HepG2 (cell line): ENCODE results near the gene SLC13A3. TPM values are rescaled to one million over a fixed set of nuclear protein-coding genes. Genes with fewer than 3 reads are reported as not detected.
A peak's percentile ranks its signal among the peaks of the same experiment; 100 is the strongest.

Experiments
- NCOA5 ChIP-seq: sonication (generic); formaldehyde crosslinking; IDR thresholded peaks from 2 replicates; pipeline ENCODE4 v1.4.0; 2020; ENCODE audit warnings: missing genetic modification reagents
- STAG1 ChIP-seq: sonication (generic); formaldehyde crosslinking; IDR thresholded peaks from 2 replicates; pipeline ENCODE4 v1.4.0; 2020; ENCODE audit warnings: missing genetic modification reagents
- TGIF2 ChIP-seq: IDR thresholded peaks from 2 replicates; pipeline ENCODE4 v1.6.1; 2016; ENCODE audit warnings: control low read depth, missing compliant biosample characterization
- ZMYM3 ChIP-seq: sonication (generic); formaldehyde crosslinking; IDR thresholded peaks from 2 replicates; pipeline ENCODE4 v1.5.1; 2020; ENCODE audit warnings: mild to moderate bottlenecking, missing genetic modification reagents
- ZNF101 ChIP-seq: sonication (generic); formaldehyde crosslinking; IDR thresholded peaks from 2 replicates; pipeline ENCODE4 v1.4.0; 2020; ENCODE audit warnings: mild to moderate bottlenecking, low read depth, missing genetic modification reagents, borderline replicate concordance
- ZNF207 ChIP-seq: fragments of 450-650 bp; IDR thresholded peaks from 2 replicates; pipeline ENCODE4 v1.6.1; 2016; ENCODE audit warnings: antibody characterized with exemption, borderline replicate concordance
- ZNF629 ChIP-seq: sonication (generic); formaldehyde crosslinking; conservative IDR thresholded peaks from 2 replicates; pipeline ENCODE4 v1.5.0; 2020; ENCODE audit warnings: missing genetic modification reagents
- ZNF720 ChIP-seq: sonication (generic); formaldehyde crosslinking; IDR thresholded peaks from 2 replicates; pipeline ENCODE4 v1.4.0; 2020; ENCODE audit warnings: missing genetic modification reagents
- polyA plus RNA-seq, 8 experiments: library from polyadenylated mRNA; depleted of rRNA in 3 of 8; stranded (reverse) in 7 of 8; unstranded in 1 of 8; fragments of >200 nt; fragmentation: Illumina TruSeq in 4 of 8; extraction: Trizol in 4 of 8; gene quantifications; 2 replicates each; pipeline versions ENCODE4 v1.2.1 to v1.2.3, GENCODE V29; 2011 to 2016; ENCODE audit warnings: low read depth in 4 of 8, missing spikeins in 1 of 8, mixed read lengths in 1 of 8; ENCODE audit not compliant: insufficient read depth in 1 of 8
- total RNA-seq, 5 experiments: library from RNA; depleted of rRNA; stranded (reverse); fragments of >200 nt; fragmentation: Illumina TruSeq; extraction: Trizol; gene quantifications; 2 replicates each; pipeline ENCODE4 v1.2.3, GENCODE V29; 2016; ENCODE audit warnings: low read depth in 1 of 5
- TF ChIP-seq, protein P1 (sequence below): sonication (generic); formaldehyde crosslinking; IDR thresholded peaks from 2 replicates; pipeline ENCODE4 v1.5.0; 2020; ENCODE audit warnings: mild to moderate bottlenecking, missing genetic modification reagents
- TF ChIP-seq, protein P2 (sequence below): sonication (generic); formaldehyde crosslinking; IDR thresholded peaks from 2 replicates; pipeline ENCODE4 v1.4.0; 2020; ENCODE audit warnings: mild to moderate bottlenecking, missing genetic modification reagents
- TF ChIP-seq, protein P3 (sequence below): sonication (generic); formaldehyde crosslinking; IDR thresholded peaks from 2 replicates; pipeline ENCODE4 v1.9.0; 2021; ENCODE audit warnings: missing genetic modification reagents, mild to moderate bottlenecking, borderline replicate concordance
- TF ChIP-seq, protein P4 (sequence below): IDR thresholded peaks from 2 replicates; pipeline ENCODE4 v1.6.1; 2016; ENCODE audit warnings: low read depth, missing genetic modification reagents, missing compliant biosample characterization

SLC13A3 gene
- total and polyA plus RNA-seq, 2 of the 13 experiments (the other 11 are each of a cell fraction or from before 2014, with no cell fraction given): 66.5 to 76.0 TPM

DNA sequence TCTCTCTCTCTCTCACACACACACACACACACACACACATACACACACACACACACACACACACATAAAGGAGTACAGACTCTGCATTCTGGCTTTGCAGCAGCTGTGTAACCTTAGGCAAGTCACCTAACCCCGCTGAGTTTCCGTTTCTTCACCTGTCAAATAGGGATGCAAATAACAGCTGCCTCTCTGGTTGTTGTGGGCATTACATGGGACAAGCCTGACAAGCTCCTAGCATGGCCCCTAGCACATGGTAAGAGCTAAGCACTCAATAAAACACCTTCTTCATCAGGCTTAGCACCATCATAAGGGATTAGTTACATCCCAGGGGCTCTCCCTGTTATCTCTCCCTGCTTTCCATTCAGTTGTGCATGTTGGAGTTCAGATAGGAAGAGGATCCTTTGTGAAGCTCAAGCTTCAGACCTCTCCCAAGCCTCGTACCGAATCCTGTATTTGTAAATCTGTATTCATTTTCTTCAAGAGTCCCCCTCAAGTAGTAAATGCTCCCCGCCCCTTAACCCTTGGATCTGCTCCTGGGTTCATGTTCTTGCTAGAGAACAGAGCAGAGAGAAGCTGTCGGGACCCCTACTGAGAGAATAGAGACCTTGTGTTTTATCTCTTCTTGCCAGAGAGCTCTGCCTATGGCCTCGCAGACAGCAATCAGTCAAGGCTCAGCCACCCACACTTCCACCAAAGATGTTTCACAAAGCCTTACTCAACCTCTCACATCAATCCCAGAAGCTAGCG is 2.2 kb downstream of the SLC13A3 start (continued):
- TF ChIP-seq, protein P1, sequence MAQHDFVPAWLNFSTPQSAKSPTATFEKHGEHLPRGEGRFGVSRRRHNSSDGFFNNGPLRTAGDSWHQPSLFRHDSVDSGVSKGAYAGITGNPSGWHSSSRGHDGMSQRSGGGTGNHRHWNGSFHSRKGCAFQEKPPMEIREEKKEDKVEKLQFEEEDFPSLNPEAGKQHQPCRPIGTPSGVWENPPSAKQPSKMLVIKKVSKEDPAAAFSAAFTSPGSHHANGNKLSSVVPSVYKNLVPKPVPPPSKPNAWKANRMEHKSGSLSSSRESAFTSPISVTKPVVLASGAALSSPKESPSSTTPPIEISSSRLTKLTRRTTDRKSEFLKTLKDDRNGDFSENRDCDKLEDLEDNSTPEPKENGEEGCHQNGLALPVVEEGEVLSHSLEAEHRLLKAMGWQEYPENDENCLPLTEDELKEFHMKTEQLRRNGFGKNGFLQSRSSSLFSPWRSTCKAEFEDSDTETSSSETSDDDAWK (CRISPR knock-in tag): no peak
- TF ChIP-seq ZMYM3 (CRISPR knock-in tag) (peak; percentile 79), STAG1 (CRISPR knock-in tag) (0 out of 2 replicates have a peak, but pooled peaks have one; percentile 23), ZNF101 (CRISPR knock-in tag) (no peak), TGIF2 (CRISPR knock-in tag) (peak; percentile 87), ZNF720 (CRISPR knock-in tag) (no peak), ZNF629 (CRISPR knock-in tag) (no peak), ZNF207 (no peak), NCOA5 (CRISPR knock-in tag) (no peak)
- TF ChIP-seq, protein P2, sequence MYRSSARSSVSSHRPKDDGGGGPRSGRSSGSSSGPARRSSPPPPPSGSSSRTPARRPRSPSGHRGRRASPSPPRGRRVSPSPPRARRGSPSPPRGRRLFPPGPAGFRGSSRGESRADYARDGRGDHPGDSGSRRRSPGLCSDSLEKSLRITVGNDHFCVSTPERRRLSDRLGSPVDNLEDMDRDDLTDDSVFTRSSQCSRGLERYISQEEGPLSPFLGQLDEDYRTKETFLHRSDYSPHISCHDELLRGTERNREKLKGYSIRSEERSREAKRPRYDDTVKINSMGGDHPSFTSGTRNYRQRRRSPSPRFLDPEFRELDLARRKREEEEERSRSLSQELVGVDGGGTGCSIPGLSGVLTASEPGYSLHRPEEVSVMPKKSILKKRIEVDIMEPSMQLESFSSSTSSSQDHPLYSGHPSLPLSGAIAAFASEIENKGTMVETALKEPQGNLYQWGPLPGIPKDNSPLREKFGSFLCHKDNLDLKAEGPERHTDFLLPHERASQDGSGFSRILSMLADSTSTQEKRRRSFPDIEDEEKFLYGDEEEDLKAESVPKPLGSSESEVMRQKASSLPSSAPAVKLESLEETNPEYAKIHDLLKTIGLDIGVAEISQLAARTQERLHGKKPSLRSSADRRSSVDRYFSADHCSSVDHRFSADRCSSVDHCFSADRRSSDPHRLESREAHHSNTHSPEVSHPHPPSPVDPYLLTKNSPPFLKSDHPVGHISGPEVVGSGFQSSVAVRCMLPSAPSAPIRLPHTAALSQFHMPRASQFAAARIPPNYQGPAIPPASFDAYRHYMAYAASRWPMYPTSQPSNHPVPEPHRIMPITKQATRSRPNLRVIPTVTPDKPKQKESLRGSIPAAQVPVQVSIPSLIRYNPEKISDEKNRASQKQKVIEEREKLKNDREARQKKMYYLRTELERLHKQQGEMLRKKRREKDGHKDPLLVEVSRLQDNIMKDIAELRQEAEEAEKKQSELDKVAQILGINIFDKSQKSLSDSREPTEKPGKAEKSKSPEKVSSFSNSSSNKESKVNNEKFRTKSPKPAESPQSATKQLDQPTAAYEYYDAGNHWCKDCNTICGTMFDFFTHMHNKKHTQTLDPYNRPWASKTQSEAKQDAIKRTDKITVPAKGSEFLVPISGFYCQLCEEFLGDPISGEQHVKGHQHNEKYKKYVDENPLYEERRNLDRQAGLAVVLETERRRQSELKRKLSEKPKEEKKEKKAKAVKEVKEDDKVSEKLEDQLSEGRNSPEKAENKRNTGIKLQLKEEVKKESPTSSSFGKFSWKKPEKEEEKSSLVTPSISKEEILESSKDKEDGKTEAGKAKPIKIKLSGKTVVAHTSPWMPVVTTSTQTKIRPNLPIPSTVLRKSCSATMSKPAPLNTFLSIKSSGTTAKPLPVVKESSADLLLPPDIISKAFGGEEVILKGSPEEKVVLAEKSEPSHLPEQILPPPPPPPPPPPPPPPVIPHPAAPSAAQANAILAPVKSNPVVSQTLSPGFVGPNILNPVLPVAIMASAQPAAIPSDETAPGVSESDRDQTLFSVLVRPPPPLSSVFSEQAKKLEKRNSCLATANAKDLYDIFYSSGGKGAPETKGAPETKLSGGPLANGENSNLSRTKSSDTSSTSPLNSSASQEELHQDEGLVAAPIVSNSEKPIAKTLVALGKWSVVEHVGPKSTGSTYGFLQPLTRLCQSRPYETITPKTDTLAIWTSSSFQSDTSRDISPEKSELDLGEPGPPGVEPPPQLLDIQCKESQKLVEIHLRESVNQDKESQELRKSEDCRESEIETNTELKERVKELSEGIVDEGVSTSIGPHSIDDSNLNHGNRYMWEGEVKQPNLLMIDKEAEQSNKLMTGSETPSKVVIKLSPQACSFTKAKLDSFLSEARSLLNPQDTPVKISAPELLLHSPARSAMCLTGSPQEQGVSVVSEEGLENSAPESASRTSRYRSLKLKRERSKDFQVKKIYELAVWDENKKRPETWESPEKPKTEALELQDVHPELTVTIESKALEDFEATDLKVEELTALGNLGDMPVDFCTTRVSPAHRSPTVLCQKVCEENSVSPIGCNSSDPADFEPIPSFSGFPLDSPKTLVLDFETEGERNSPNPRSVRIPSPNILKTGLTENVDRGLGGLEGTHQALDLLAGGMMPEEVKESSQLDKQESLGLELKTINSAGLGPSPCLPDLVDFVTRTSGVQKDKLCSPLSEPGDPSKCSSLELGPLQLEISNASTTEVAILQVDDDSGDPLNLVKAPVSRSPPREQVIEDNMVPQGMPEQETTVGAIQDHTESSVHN (CRISPR knock-in tag): no peak
- TF ChIP-seq, protein P3, sequence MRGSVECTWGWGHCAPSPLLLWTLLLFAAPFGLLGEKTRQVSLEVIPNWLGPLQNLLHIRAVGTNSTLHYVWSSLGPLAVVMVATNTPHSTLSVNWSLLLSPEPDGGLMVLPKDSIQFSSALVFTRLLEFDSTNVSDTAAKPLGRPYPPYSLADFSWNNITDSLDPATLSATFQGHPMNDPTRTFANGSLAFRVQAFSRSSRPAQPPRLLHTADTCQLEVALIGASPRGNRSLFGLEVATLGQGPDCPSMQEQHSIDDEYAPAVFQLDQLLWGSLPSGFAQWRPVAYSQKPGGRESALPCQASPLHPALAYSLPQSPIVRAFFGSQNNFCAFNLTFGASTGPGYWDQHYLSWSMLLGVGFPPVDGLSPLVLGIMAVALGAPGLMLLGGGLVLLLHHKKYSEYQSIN: no peak
- TF ChIP-seq, protein P4, sequence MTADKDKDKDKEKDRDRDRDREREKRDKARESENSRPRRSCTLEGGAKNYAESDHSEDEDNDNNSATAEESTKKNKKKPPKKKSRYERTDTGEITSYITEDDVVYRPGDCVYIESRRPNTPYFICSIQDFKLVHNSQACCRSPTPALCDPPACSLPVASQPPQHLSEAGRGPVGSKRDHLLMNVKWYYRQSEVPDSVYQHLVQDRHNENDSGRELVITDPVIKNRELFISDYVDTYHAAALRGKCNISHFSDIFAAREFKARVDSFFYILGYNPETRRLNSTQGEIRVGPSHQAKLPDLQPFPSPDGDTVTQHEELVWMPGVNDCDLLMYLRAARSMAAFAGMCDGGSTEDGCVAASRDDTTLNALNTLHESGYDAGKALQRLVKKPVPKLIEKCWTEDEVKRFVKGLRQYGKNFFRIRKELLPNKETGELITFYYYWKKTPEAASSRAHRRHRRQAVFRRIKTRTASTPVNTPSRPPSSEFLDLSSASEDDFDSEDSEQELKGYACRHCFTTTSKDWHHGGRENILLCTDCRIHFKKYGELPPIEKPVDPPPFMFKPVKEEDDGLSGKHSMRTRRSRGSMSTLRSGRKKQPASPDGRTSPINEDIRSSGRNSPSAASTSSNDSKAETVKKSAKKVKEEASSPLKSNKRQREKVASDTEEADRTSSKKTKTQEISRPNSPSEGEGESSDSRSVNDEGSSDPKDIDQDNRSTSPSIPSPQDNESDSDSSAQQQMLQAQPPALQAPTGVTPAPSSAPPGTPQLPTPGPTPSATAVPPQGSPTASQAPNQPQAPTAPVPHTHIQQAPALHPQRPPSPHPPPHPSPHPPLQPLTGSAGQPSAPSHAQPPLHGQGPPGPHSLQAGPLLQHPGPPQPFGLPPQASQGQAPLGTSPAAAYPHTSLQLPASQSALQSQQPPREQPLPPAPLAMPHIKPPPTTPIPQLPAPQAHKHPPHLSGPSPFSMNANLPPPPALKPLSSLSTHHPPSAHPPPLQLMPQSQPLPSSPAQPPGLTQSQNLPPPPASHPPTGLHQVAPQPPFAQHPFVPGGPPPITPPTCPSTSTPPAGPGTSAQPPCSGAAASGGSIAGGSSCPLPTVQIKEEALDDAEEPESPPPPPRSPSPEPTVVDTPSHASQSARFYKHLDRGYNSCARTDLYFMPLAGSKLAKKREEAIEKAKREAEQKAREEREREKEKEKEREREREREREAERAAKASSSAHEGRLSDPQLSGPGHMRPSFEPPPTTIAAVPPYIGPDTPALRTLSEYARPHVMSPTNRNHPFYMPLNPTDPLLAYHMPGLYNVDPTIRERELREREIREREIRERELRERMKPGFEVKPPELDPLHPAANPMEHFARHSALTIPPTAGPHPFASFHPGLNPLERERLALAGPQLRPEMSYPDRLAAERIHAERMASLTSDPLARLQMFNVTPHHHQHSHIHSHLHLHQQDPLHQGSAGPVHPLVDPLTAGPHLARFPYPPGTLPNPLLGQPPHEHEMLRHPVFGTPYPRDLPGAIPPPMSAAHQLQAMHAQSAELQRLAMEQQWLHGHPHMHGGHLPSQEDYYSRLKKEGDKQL: no peak
